H4 (cell line): Measurements from ENCODE around the gene HMX1. TPM values are rescaled to one million over a fixed set of nuclear protein-coding genes. Genes with fewer than 3 reads are reported as not detected.

Experiments
- DNase-seq: peaks from one replicate; pipeline ENCODE4 v3.0.0-alpha.2; 2015; ENCODE audit warnings: low spot score
- total RNA-seq: library from RNA; depleted of rRNA; stranded (reverse); fragments of >200 nt; shearing (Covaris generic); gene quantifications from 2 replicates; pipeline ENCODE4 v1.2.3, GENCODE V29; 2014

HMX1 gene
- total RNA-seq, 1 experiment from 2014 or later = 5.1 TPM

GRCh38 chr4:8842614-8843013, 29.0 kb downstream of the HMX1 start:
- DNase-seq = no peak

- no peak for DNase-seq
Observed at GRCh38 chr4:8841678-8842268, 29.9 kb downstream of the HMX1 start.

- DNase-seq = no peak
Observed at GRCh38 chr4:8840816-8841455, 30.7 kb downstream of the HMX1 start.

- no peak for DNase-seq
Observed at GRCh38 chr4:8840006-8840793, 31.4 kb downstream of the HMX1 start.

GRCh38 chr4:8838961-8839431, 32.6 kb downstream of the HMX1 start:
- no peak for DNase-seq

- no peak for DNase-seq
Observed at GRCh38 chr4:8838296-8838960, 33.2 kb downstream of the HMX1 start.

GRCh38 chr4:8837181-8837841, 34.3 kb downstream of the HMX1 start:
- DNase-seq = no peak

- DNase-seq = no peak
Observed at GRCh38 chr4:8836664-8837171, 34.9 kb downstream of the HMX1 start.

GRCh38 chr4:8835521-8836365, 35.9 kb downstream of the HMX1 start:
- DNase-seq = no peak

- DNase-seq = no peak
Observed at GRCh38 chr4:8834681-8835220, 36.9 kb downstream of the HMX1 start.

- DNase-seq = no peak
Observed at GRCh38 chr4:8832113-8832915, 39.3 kb downstream of the HMX1 start.

GRCh38 chr4:8831221-8832112, 40.2 kb downstream of the HMX1 start:
- DNase-seq = no peak

- no peak for DNase-seq
Observed at GRCh38 chr4:8830611-8831200, 40.9 kb downstream of the HMX1 start.

GRCh38 chr4:8830056-8830455, 41.6 kb downstream of the HMX1 start:
- no peak for DNase-seq

GRCh38 chr4:8829584-8829983, 42.1 kb downstream of the HMX1 start:
- DNase-seq = no peak

GRCh38 chr4:8828869-8829268, 42.8 kb downstream of the HMX1 start:
- DNase-seq = no peak

GRCh38 chr4:8821151-8821950, 50.3 kb downstream of the HMX1 start:
- no peak for DNase-seq
